ENCODE results near the gene ANKH. TPM values are rescaled to one million over a fixed set of nuclear protein-coding genes. Genes with fewer than 3 reads are reported as not detected.

ANKH gene
- polyA plus RNA-seq, 3 donors = 2.4 to 6.3 (median 3.1) TPM

- Histone ChIP-seq H3K4me2 (replicated peaks; ENCODE audit: extremely low read depth, low read length, poor library complexity, severe bottlenecking) (no peak overlapping the region), H3K79me2 (ENCODE audit: insufficient read depth, low read length) (no peaks in the 10 kb centered on the region), H4K20me1 (ENCODE audit: insufficient read depth, low read length) (no peaks in the 10 kb centered on the region), H3K9me3 (replicated peaks in 1 of 2; ENCODE audit: control insufficient read depth in 1 of 2, insufficient read depth in 1 of 2, low read length in 2 of 2) (no peaks in the 10 kb centered on the region), H3K36me3 (replicated peaks in 1 of 2; ENCODE audit: control insufficient read depth in 1 of 2, insufficient read depth in 2 of 2, low read length in 2 of 2) (no peaks in the 10 kb centered on the region), H3K27ac (ENCODE audit: low read depth in 1 of 2, low read length in 2 of 2) (no peak overlapping the region), H2AFZ (ENCODE audit: insufficient read depth, low read depth, low read length, poor library complexity, severe bottlenecking) (no peak overlapping the region), H3K27me3 (ENCODE audit: control insufficient read depth in 2 of 2, insufficient read depth in 2 of 2, low read length in 2 of 2) (no peaks in the 10 kb centered on the region), H3K9ac (ENCODE audit: insufficient read depth, low read length, poor library complexity, severe bottlenecking) (no peak overlapping the region), H3K4me3 (replicated peaks in 1 of 3; ENCODE audit: low read depth in 2 of 3, low read length in 3 of 3) (no peak overlapping the region), H3K4me1 (ENCODE audit: control insufficient read depth in 1 of 2, insufficient read depth in 2 of 2, low read length in 2 of 2) (no peaks in the 10 kb centered on the region)
- intact Hi-C loops (cut with micrococcal nuclease) = no loop called here
- H3K4me1 Mint-ChIP-seq = no peaks in the 10 kb centered on the region
- TF ChIP-seq, protein P1, sequence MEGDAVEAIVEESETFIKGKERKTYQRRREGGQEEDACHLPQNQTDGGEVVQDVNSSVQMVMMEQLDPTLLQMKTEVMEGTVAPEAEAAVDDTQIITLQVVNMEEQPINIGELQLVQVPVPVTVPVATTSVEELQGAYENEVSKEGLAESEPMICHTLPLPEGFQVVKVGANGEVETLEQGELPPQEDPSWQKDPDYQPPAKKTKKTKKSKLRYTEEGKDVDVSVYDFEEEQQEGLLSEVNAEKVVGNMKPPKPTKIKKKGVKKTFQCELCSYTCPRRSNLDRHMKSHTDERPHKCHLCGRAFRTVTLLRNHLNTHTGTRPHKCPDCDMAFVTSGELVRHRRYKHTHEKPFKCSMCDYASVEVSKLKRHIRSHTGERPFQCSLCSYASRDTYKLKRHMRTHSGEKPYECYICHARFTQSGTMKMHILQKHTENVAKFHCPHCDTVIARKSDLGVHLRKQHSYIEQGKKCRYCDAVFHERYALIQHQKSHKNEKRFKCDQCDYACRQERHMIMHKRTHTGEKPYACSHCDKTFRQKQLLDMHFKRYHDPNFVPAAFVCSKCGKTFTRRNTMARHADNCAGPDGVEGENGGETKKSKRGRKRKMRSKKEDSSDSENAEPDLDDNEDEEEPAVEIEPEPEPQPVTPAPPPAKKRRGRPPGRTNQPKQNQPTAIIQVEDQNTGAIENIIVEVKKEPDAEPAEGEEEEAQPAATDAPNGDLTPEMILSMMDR (IDR thresholded peaks at IDR 0.05) = no peak
- H3K27me3 Mint-ChIP-seq (ENCODE audit: low read depth in 3 of 3) = no peaks in the 10 kb centered on the region
- no peaks in the 10 kb centered on the region for H3K9me3 Mint-ChIP-seq
- H3K4me3 Mint-ChIP-seq = no peak overlapping the region
- peaks cover 0 to 2% of the 10 kb centered on the region in 2 donors for H3K36me3 Mint-ChIP-seq
- H3K27ac Mint-ChIP-seq = no peak overlapping the region
- 100% methylated on average over 2 of the region's 3 CpGs for WGBS (ENCODE audit: insufficient coverage)
- DNase-seq = no peak
Observed at GRCh38 chr5:14771189-14771588, 100.4 kb downstream of the ANKH start.

DNA sequence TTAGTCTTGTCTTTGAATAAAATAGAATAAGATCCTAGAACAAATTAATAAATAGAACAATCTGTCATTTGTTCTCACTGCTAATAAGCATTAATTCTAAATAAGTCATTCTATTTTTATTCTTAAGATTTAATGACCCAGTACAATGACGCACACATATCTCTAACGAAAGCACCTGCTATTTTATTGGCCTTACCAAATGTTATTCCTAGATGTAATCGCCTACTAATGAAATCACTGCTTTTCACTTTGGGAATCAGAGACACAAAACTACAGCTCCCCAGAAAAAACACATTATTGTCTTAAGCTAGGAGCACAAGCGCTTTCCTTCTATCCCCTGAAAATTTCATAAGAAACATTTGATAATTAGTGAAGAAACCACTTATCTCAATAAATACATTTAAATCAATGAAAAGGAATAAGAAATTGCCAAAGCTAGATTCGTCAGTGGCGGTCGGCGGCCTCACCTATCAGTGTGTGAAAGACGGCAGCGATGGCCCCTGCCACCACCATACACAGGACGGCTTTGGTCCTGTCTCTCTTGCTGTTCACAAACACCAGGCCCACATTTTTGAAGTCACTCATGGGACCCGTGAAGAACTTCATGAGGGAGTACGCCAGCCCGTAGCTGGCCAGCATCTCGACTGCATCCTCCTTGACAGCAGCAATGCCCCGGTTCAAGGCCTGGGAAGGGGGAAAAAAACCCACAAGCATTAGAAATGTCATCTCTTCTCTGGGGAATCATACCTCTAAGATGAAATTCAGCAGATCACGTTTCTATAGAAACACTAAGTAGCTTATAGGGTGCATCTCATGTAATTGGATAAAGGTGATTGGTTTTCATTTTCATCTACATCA, 102.8 kb downstream of the ANKH start:
- no peaks in the 10 kb centered on the region for H3K4me1 ChIP-seq (ENCODE audit: control insufficient read depth in 1 of 2, insufficient read depth in 2 of 2, low read length in 2 of 2)
- intact Hi-C loops (cut with micrococcal nuclease) = no loop called here

More for the DNA sequence above, 102.8 kb downstream of the ANKH start:
- H3K4me3 ChIP-seq (replicated peaks in 1 of 3; ENCODE audit: low read depth in 2 of 3, low read length in 3 of 3) = no peak overlapping the region
- no peaks in the 10 kb centered on the region for H4K20me1 ChIP-seq (ENCODE audit: insufficient read depth, low read length)
- no peaks in the 10 kb centered on the region for H3K9me3 ChIP-seq (replicated peaks in 1 of 2; ENCODE audit: control insufficient read depth in 1 of 2, insufficient read depth in 1 of 2, low read length in 2 of 2)
- Mint-ChIP-seq H3K4me1 (no peaks in the 10 kb centered on the region), H3K4me3 (no peak overlapping the region), H3K36me3 (peaks cover 0 to 2% of the 10 kb centered on the region in 2 donors), H3K27me3 (ENCODE audit: low read depth in 3 of 3) (no peaks in the 10 kb centered on the region), H3K9me3 (no peaks in the 10 kb centered on the region), H3K27ac (no peak overlapping the region)
- no peaks in the 10 kb centered on the region for H3K36me3 ChIP-seq (replicated peaks in 1 of 2; ENCODE audit: control insufficient read depth in 1 of 2, insufficient read depth in 2 of 2, low read length in 2 of 2)
- TF ChIP-seq, protein P1 (IDR thresholded peaks at IDR 0.05) = no peak
- no peak for DNase-seq
- 99% methylated on average over 14 of the region's 17 CpGs for WGBS (ENCODE audit: insufficient coverage)
- H2AFZ ChIP-seq (ENCODE audit: insufficient read depth, low read depth, low read length, poor library complexity, severe bottlenecking) = no peak overlapping the region
- H3K79me2 ChIP-seq (ENCODE audit: insufficient read depth, low read length) = no peaks in the 10 kb centered on the region
- H3K9ac ChIP-seq (ENCODE audit: insufficient read depth, low read length, poor library complexity, severe bottlenecking) = no peak overlapping the region
- no peaks in the 10 kb centered on the region for H3K27me3 ChIP-seq (ENCODE audit: control insufficient read depth in 2 of 2, insufficient read depth in 2 of 2, low read length in 2 of 2)
- no peak overlapping the region for H3K27ac ChIP-seq (ENCODE audit: low read depth in 1 of 2, low read length in 2 of 2)
- H3K4me2 ChIP-seq (replicated peaks; ENCODE audit: extremely low read depth, low read length, poor library complexity, severe bottlenecking) = no peak overlapping the region
